IPS-NIHi11 (cell line): ENCODE measurements around the gene SLC44A3.

ENCODE experiments used
- DNase-seq: peaks from one replicate; pipeline ENCODE4 v3.0.0; 2012; ENCODE audit warnings: mixed read lengths, low spot score

The SLC44A3 gene

GRCh38 chr1:94801919-94802546, 18.1 kb upstream of the SLC44A3 start:
- DNase-seq: peak; percentile 39

DNA sequence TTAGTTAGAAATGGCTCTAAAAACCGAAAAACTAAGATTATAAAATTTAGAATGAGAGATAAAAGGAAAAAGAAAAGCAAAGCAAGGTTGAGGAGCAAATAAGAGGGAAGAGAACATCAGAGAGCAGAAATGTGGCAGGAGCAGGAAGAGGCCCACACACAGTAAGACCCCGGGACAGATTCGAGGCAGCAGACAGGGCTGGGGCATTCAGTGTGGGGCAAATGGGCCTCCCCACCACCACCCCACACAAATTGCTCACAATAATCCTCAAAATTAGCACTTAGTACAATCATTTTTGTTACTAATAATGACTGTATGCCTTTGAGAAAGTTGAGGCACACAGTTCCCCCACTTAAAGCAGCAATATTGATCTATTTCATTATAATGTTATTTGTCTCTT, 17.1 kb upstream of the SLC44A3 start:
- DNase-seq: no peak

DNA sequence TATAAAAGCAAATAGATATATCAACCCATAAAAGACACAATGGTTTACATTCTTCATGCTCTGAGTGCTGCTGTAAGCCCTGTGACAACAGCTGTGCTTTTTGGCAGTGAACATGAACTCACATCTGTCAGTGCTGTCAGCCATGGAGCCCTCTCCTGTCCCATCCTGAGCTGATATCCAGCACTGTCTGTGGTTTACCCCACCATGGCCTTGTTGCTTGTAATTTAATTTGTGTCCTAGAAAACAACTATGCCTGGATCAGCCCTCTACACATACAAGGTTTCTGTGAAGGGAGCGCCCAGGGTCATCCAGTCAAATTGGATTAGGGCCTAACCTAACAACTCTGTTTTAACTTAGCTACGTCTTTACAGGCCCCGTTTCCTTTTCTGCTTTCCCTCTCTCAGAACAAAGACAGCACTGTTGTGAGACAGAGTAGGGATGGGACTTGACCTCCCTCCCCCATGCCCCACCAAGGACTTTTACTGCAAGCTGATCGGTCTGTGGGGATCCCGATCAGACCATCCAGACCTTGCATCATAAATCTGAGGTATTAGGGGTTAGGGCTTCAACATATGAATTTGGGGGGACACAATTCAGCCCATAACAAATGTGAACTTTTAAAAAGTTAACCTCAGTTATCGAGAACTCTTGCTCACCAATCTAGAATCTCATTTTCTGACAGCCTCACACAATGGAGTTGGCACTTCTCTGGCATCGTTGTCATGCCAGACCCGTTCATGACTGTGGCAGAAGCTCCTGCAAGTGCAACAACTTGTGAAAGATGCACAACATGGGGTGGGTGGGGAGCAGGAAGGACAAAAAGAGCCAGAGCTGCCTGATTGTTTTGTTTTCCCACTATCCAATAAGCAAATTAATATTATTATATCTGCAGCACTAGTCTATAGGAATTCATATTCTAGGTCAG, 16.4 kb upstream of the SLC44A3 start:
- no peak for DNase-seq

DNA sequence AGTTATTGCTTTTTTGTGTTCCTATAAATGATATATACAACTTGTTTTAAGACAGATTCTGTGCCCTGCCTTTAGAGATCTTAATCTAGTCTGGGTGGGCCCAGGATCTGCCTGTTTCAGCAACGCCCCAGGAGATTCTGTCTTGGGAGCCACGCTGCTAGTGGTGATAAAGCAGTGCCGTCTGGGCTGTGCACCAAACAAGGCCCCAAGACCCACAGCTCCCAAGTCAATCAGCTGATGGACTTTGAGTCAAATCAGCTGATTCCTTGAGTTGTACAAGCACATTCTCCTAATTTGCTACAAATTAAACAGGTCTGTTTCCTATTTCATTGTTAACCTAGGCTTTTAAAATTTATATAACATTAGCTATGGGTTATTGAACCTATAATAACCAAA, 15.7 kb upstream of the SLC44A3 start:
- DNase-seq: no peak

DNA sequence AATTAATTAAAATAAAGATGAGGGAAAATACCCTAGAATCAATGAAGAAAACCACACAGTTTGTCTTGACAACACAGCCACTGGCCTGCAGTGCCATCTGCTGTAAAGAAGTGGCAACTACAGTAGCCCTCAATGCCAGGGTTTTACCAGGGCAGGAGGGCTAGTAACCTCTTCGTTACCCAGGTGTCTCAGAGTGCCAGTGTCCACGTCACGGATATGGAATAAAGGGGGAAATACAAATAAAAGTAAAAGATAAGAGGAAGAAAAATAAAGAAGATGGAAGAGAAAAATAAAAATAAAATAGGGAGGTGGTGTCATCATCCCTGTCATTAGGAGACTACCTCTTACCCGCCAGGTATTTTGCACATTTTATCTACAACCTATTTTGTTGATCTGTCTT, 14.2 kb upstream of the SLC44A3 start:
- DNase-seq: peak; percentile 64

DNA sequence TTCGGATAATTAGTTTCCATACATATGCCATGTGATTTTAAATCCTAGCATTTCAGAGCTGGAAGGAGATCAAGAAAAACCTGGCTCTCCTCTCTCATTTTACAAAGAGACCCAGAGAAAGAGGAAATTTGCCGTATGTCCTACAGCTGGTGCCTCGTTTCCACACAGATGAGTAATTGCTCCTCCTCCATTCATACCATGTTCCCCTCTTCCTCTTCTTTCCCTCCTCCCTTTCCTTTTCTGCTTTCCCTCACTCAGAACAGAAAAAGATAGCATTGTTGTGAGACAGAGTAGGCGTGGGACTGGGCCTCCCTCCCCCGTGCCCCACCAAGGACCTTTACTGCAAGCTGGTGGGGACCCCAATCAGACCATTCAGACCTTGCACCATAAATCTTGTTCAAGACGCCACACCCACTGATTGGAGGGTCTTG, 13.7 kb upstream of the SLC44A3 start:
- no peak for DNase-seq

- DNase-seq: no peak
Measured at GRCh38 chr1:94807742-94808491, 12.2 kb upstream of the SLC44A3 start.

DNA sequence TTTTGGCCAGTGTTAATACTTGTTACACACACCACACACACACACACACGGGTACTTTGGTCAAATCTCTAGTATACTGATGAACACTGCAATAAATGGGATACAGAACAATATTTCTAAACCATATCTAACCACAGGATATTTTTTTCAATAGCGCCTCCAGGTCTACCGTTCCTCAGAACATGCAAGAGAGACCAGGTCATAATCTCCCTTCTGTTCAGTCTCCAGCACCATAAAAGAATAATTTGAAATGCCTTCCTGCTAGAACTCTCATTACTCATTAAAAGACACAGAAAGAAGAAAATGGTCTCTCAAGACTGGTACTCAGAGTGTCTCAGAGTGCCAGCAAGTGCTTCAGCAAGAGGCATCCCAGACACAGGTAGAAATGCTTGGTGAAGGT, 11.5 kb upstream of the SLC44A3 start:
- DNase-seq: no peak

GRCh38 chr1:94812985-94813384, 7.2 kb upstream of the SLC44A3 start:
- no peak for DNase-seq

GRCh38 chr1:94816030-94816429, 4.1 kb upstream of the SLC44A3 start:
- DNase-seq: no peak

DNA sequence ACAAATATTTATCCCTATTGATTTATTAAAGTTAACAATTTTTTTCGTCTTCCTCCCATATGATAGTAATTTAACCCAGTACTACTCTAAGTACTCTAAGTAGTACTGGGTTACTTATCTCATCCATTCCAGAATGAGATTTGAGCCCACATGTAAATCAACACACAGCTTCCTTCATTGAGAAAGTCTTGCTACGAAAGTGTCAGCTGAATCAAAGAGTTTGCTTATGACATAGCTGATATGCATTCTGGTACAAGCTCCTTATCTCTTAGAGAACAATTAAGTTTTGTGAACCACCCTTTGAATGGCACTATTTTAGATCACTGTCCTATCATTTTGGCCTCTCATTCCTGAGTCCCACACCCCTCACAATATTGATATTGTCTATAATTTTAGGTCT, 2.4 kb upstream of the SLC44A3 start:
- no peak for DNase-seq

GRCh38 chr1:94819238-94819944, 766 bp upstream of the SLC44A3 start:
- no peak for DNase-seq

DNA sequence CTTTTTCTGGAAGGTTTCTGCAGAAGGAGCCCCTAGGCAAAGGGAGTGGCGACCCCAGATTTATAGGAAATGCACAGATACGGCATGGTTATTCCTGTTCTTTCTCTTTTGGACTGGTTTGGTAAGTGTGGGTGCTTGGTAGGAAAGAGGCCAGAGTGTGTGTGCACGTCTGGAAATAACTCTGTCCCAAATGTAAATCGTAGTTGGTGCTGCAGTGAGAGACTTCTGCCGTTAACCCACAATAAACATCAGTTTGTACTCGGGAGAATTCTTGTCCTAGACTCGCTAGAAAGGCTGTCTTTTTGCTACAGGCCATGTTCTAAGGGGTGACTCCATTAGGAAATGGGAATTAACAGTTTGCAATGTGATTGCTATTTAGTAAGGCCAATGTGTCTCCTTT, 779 bp downstream of the SLC44A3 start:
- DNase-seq: no peak

DNA sequence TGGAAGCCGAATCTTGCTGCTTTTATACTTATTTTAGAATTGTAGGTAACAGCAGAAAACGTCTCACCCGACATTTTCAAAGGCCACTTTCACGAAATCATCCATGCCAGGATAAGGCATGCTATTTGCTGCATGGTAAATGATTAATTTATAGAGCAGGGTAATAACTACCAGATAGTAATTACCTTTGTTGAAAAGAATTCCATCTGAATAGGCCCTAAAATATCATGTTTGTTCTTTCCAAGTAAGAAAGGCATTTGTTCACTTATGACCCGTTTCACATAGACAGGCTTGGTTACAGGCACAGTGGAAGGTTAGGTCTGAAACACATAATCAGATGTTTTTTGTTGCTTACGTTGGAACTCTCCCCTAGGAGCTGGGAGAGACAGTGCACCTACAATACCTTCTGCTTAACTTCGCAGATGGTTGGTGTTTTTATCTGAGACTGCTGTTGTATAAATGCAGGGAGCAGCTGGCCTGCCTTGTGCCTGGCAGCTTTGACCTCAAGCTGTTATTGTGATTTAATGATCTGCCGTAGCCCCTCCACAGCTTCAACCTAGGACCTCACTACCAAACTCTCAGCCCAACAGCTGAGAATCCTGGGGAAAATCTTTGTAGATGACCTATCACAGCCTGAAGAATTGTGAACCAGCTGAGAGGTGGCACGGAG, 1.6 kb downstream of the SLC44A3 start:
- no peak for DNase-seq

DNA sequence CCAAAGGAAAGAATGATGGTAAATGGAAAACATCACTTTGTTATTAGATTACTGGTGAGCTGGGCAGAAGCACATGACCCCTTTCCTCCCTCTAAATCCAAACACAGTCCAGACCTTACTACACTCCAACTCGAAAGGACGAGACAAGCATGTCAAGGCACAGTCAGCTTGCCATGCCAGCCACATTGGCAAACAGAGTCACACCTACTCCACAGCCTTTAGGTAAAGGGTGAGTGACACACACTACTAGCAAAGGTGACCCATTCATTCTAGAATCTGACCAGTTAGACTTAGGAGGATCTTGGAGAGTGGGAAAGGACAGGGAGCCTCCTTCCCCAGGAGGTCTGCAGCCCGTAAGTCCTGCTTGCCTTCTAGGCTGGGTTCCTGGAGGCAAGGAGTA, 3.0 kb downstream of the SLC44A3 start:
- DNase-seq: no peak

GRCh38 chr1:94825936-94826335, 5.8 kb downstream of the SLC44A3 start:
- DNase-seq: no peak

DNA sequence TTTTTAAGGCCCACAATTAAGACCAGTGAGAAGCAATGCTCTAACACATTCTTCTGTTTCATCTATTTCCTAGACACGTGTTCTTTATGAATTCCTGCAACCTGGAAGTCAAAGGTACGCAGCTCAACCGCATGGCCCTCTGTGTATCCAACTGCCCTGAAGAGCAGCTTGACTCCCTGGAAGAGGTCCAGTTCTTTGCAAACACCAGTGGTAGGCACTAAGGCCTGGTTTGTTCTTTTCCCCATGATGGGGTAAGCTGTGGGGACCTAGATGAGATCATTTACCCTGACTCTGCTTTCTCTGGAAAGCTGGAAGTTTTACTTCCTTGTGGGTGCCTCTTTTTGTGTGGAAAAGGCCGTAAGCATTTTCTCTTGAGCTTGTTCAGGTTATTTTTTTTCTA, 7.3 kb downstream of the SLC44A3 start:
- no peak for DNase-seq

DNA sequence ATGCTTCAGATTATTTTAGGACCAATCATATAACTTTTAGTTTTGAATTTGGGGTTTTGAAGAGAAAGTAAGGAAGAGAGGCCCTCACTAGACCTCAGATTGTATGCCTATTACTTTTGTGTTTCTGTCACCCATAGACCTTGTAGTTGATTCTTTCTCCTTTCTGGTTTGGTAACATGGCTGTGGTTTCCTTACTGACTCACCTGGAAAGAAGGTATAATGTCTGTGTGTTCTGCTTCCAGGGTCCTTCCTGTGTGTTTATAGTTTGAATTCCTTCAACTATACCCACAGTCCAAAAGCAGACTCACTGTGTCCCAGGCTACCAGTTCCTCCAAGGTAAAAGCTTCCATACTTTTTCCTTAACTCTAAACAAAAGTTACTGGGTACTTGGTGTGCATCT, 8.1 kb downstream of the SLC44A3 start:
- DNase-seq: no peak

DNA sequence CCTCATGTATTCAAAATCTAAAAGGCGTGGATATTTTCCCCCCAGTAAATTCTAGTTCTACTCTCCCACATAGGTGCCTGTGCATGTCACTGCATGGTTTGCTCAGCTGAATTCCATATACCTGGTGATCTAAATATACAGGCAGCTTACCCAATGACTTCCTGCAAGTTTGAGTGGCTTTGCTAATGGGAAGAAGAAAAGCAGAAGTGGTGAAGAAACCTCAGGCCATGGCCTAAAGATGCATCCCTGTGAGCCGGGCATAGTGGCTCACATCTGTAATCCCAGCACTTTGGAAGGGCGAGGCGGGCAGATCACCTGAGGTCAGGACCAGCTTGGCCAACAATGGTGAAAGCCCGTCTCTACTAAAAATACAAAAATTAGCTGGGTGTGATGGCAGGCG, 11.5 kb downstream of the SLC44A3 start:
- DNase-seq: no peak

GRCh38 chr1:94832446-94832845, 12.3 kb downstream of the SLC44A3 start:
- no peak for DNase-seq

DNA sequence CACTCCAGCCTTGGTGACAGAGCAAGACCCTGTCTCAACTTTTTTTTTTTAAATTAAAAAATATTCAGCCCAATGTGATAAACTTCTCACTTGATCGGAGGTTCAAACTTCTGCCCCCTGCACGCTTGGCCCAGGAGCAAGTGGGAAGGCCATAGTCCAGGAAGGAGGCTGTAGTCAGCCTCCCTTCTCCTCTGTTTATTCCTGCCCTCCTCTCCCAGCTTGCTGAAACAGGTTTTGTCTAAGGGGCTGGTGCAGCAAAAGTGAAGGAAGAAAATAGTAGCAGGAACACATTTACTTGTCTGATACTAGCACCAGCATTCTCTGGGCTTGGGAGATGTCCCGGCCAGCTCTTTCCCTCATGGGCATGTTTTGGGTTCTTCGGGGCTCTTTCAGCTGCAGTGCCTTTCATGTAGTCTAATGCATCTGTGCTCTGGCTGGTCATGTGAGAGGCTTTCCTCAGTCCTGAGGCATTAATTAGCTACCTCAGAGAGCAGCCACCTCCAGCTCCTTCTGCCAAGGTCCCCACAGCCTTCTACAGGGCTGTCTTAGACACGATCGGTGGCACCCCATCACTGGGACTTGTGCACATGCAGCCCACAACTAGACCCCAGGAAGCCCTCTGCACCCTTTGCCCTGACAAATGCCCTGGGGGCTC, 12.9 kb downstream of the SLC44A3 start:
- no peak for DNase-seq
